Measurements from ENCODE around the gene RELT. TPM values are rescaled to one million over a fixed set of nuclear protein-coding genes. Genes with fewer than 3 reads are reported as not detected.

The RELT gene
- total and polyA plus RNA-seq, 2 of the 13 experiments (the other 11 are each of a cell fraction or from before 2014, with no cell fraction given), result 2.5 to 4.7 TPM

DNA sequence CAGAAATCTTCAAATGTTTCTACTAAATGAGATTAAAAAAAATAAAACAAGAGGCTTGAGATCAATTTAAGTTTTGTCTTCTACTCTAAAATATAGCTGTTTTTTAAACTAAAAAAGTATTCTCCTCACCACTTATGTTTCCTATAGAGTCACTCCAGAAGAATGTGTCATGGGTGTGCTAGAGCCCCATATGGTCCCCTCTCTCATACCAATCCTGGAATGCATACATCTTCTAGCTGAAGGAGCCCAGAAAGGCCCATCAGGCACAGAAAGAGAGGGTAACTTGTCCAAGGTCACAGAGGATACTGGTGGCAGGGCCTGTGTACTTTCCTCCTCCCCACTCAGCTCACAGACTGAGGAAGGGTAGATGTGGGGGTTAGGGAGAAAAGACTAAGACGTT lies 34.4 kb downstream of the RELT start (continued):
- TF ChIP-seq PHF5A (CRISPR knock-in tag; IDR thresholded peaks at IDR 0.05; ENCODE audit: low read depth, unreplicated experiment), result no peak
- no peak for TF ChIP-seq SKI (IDR thresholded peaks at IDR 0.05; ENCODE audit: partially characterized antibody)
- no peak for TF ChIP-seq YEATS2 (CRISPR knock-in tag; IDR thresholded peaks at IDR 0.05; ENCODE audit: borderline replicate concordance)
- no peak for TF ChIP-seq ZNF430 (CRISPR knock-in tag; IDR thresholded peaks at IDR 0.05)

DNA sequence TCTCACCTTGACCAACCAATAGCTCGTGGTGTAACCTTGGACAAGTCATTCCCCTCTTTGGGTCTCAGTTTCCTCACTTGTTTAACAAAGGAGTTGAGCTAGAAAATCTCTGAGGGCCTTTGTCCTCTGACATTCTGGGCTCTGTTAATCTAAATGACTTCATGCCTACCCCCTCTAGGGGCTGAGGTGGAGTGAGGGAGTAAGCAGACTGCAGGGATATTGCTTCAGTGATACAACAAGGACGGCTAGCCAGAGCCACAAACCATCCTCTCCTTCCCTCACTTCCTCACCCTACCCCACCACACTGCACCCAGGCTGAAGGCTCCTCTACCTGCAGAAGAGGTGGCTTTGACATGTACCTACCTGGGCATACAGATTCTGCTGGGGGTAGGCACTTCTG lies 34.8 kb downstream of the RELT start:
- intact Hi-C loops (cut with micrococcal nuclease; ENCODE audit: unreplicated experiment), result no loop called here
- no peak for DNase-seq (ENCODE audit: low spot score)
- Histone ChIP-seq H2AFZ (ENCODE audit: low read length) (no peak overlapping the region), H3K4me3 (replicated peaks in 1 of 3; ENCODE audit: insufficient read depth in 1 of 3, low read depth in 2 of 3, low read length in 3 of 3) (no peak overlapping the region), H3K79me2 (ENCODE audit: insufficient read depth, low read length) (no peaks in the 10 kb centered on the region), H3K9ac (ENCODE audit: insufficient read depth, low read depth, low read length) (no peak overlapping the region), H4K20me1 (ENCODE audit: insufficient read depth, low read length) (no peaks in the 10 kb centered on the region), H3K27me3 (ENCODE audit: control insufficient read depth in 1 of 2, insufficient read depth in 2 of 2, low read length in 2 of 2) (no peaks in the 10 kb centered on the region), H3K4me1 (ENCODE audit: insufficient read depth, low read length) (peaks cover 15% of the 10 kb centered on the region), H3K9me3 (ENCODE audit: low read length) (no peaks in the 10 kb centered on the region), H3K36me3 (replicated peaks in 1 of 2; ENCODE audit: control insufficient read depth in 1 of 2, insufficient read depth in 2 of 2, low read length in 2 of 2) (peaks cover 7 to 25% of the 10 kb centered on the region in 2 experiments), H3K4me2 (ENCODE audit: low read depth, low read length) (no peak overlapping the region), H3K27ac (ENCODE audit: extremely low read length, insufficient read depth, low read length) (no peak overlapping the region)
- in situ Hi-C loops (cut with HindIII; ENCODE audit: extremely low pct_ligation_motif_present, low pct_unique_long_range_greater_than_20kb), result no loop called here
- ATAC-seq, result no peak
- no peak for FAIRE-seq
- BruUV-seq (replicated peaks), result no TSS peak
- TF ChIP-seq MED8 (CRISPR knock-in tag; IDR thresholded peaks at IDR 0.05; ENCODE audit: insufficient replicate concordance) (no peak), ZNF446 (CRISPR knock-in tag; IDR thresholded peaks at IDR 0.05) (no peak), PCBP1 (IDR thresholded peaks at IDR 0.05; ENCODE audit: borderline replicate concordance, low read depth, low read length) (no peak), TEAD3 (CRISPR knock-in tag; optimal IDR thresholded peaks at IDR 0.05; ENCODE audit: borderline replicate concordance) (no peak), ZNF337 (CRISPR knock-in tag; IDR thresholded peaks at IDR 0.05; ENCODE audit: borderline replicate concordance, low read depth) (no peak), GATAD1 (CRISPR knock-in tag; IDR thresholded peaks at IDR 0.05) (no peak), ZNF598 (CRISPR knock-in tag; IDR thresholded peaks at IDR 0.05; ENCODE audit: borderline replicate concordance) (no peak), SNAI1 (CRISPR knock-in tag; IDR thresholded peaks at IDR 0.05; ENCODE audit: borderline replicate concordance) (no peak), ZNF12 (CRISPR knock-in tag; IDR thresholded peaks at IDR 0.05) (no peak), ZFP36L2 (CRISPR knock-in tag; IDR thresholded peaks at IDR 0.05) (no peak), KAT8 (CRISPR knock-in tag; IDR thresholded peaks at IDR 0.05) (no peak)
- TF ChIP-seq, protein P1, sequence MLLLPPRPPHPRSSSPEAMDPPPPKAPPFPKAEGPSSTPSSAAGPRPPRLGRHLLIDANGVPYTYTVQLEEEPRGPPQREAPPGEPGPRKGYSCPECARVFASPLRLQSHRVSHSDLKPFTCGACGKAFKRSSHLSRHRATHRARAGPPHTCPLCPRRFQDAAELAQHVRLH (CRISPR knock-in tag; IDR thresholded peaks at IDR 0.05; ENCODE audit: borderline replicate concordance, low read depth), result no peak
- TF ChIP-seq, protein P2, sequence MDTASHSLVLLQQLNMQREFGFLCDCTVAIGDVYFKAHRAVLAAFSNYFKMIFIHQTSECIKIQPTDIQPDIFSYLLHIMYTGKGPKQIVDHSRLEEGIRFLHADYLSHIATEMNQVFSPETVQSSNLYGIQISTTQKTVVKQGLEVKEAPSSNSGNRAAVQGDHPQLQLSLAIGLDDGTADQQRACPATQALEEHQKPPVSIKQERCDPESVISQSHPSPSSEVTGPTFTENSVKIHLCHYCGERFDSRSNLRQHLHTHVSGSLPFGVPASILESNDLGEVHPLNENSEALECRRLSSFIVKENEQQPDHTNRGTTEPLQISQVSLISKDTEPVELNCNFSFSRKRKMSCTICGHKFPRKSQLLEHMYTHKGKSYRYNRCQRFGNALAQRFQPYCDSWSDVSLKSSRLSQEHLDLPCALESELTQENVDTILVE (CRISPR knock-in tag; IDR thresholded peaks at IDR 0.05), result no peak
- TF ChIP-seq, protein P3, sequence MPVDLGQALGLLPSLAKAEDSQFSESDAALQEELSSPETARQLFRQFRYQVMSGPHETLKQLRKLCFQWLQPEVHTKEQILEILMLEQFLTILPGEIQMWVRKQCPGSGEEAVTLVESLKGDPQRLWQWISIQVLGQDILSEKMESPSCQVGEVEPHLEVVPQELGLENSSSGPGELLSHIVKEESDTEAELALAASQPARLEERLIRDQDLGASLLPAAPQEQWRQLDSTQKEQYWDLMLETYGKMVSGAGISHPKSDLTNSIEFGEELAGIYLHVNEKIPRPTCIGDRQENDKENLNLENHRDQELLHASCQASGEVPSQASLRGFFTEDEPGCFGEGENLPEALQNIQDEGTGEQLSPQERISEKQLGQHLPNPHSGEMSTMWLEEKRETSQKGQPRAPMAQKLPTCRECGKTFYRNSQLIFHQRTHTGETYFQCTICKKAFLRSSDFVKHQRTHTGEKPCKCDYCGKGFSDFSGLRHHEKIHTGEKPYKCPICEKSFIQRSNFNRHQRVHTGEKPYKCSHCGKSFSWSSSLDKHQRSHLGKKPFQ (CRISPR knock-in tag; IDR thresholded peaks at IDR 0.05; ENCODE audit: insufficient replicate concordance), result no peak
- TF ChIP-seq, protein P4, sequence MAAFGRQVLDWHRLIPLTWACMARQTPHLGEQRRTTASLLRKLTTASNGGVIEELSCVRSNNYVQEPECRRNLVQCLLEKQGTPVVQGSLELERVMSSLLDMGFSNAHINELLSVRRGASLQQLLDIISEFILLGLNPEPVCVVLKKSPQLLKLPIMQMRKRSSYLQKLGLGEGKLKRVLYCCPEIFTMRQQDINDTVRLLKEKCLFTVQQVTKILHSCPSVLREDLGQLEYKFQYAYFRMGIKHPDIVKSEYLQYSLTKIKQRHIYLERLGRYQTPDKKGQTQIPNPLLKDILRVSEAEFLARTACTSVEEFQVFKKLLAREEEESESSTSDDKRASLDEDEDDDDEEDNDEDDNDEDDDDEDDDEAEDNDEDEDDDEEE (CRISPR knock-in tag; IDR thresholded peaks at IDR 0.05), result no peak
- 94% methylated on average over 2 of the region's 2 CpGs for WGBS (ENCODE audit: low lambda C conversion rate)
- ChIA-PET CTCF (ENCODE audit: low intra/inter-chr PET ratio, low total read pairs) (no interaction called here), POLR2A (no interaction called here)
